Mesenchymal stem cell (in vitro differentiated cells and primary cell): ENCODE data around the gene DGKE.
A peak's percentile ranks its signal among the peaks of the same experiment; 100 is the strongest.

ENCODE experiments used
- DNase-seq: peaks from one replicate; pipeline ENCODE4 v3.0.0-alpha.2; 2013
- H2AFZ ChIP-seq: one replicate; pipeline ENCODE4 v1.6.1; 2013; ENCODE audit warnings: low read depth, mild to moderate bottlenecking, control low read depth, inconsistent platforms, low read length, moderate library complexity
- H2AK5ac ChIP-seq: 2 replicates; pipeline ENCODE4 v1.6.1; 2013; ENCODE audit warnings: low read length, moderate library complexity, mild to moderate bottlenecking, inconsistent platforms; ENCODE audit not compliant: severe bottlenecking
- H2BK120ac ChIP-seq: one replicate; pipeline ENCODE4 v1.6.1; 2013; ENCODE audit warnings: low read depth, mild to moderate bottlenecking, inconsistent platforms, low read length, moderate library complexity
- H2BK12ac ChIP-seq, 2 experiments: one replicate each; pipeline ENCODE4 v1.6.1; 2013; ENCODE audit warnings: inconsistent platforms in 2 of 2, low read length in 2 of 2, mild to moderate bottlenecking in 2 of 2, moderate library complexity in 2 of 2, control low read depth in 1 of 2
- H2BK15ac ChIP-seq: one replicate; pipeline ENCODE4 v1.6.1; 2013; ENCODE audit warnings: mild to moderate bottlenecking, low read depth, inconsistent platforms; ENCODE audit not compliant: poor library complexity, severe bottlenecking
- H2BK5ac ChIP-seq: 2 replicates; pipeline ENCODE4 v1.6.1; 2013; ENCODE audit warnings: low read depth, mild to moderate bottlenecking, low read length, control low read depth, inconsistent platforms; ENCODE audit not compliant: poor library complexity, severe bottlenecking
- H3K14ac ChIP-seq, 2 experiments: one replicate each; pipeline ENCODE4 v1.6.1; 2013; ENCODE audit warnings: inconsistent platforms in 2 of 2, low read length in 2 of 2, control low read depth in 1 of 2, mild to moderate bottlenecking in 1 of 2, moderate library complexity in 1 of 2
- H3K18ac ChIP-seq, 2 experiments: one replicate each; pipeline ENCODE4 v1.6.1; 2013; ENCODE audit warnings: inconsistent platforms in 2 of 2, low read length in 2 of 2, control low read depth in 1 of 2, low read depth in 1 of 2, mild to moderate bottlenecking in 1 of 2
- H3K23ac ChIP-seq, 2 experiments: one replicate each; pipeline ENCODE4 v1.6.1; 2013; ENCODE audit warnings: inconsistent platforms in 2 of 2, low read length in 2 of 2, mild to moderate bottlenecking in 2 of 2, moderate library complexity in 2 of 2, control low read depth in 1 of 2
- H3K27ac ChIP-seq: 2 replicates; pipeline ENCODE4 v1.5.1; 2013; ENCODE audit warnings: mild to moderate bottlenecking, moderate library complexity, low read length, control low read depth, inconsistent platforms; ENCODE audit not compliant: poor library complexity, severe bottlenecking
- H3K27me3 ChIP-seq, 2 experiments: 2 replicates each; pipeline versions ENCODE4 v1.6.1 to v1.7.0; 2013; ENCODE audit warnings: low read length in 2 of 2, mild to moderate bottlenecking in 2 of 2, moderate library complexity in 2 of 2, control low read depth in 1 of 2, inconsistent platforms in 1 of 2; ENCODE audit not compliant: control insufficient read depth in 1 of 2, insufficient read depth in 1 of 2
- H3K36me3 ChIP-seq, 2 experiments: 2 replicates each; pipeline versions ENCODE4 v1.6.1 to v1.7.0; 2013; ENCODE audit warnings: low read length in 2 of 2, control low read depth in 1 of 2, inconsistent platforms in 1 of 2, low read depth in 1 of 2, mild to moderate bottlenecking in 1 of 2; ENCODE audit not compliant: insufficient read depth in 2 of 2, control insufficient read depth in 1 of 2
- H3K4ac ChIP-seq, 2 experiments: one replicate each; pipeline ENCODE4 v1.6.1; 2013; ENCODE audit warnings: inconsistent platforms in 2 of 2, low read length in 2 of 2, mild to moderate bottlenecking in 2 of 2, moderate library complexity in 2 of 2, control low read depth in 1 of 2, low read depth in 1 of 2
- H3K4me1 ChIP-seq: 2 replicates; pipeline ENCODE4 v1.6.1; 2013; ENCODE audit warnings: low read depth, low read length, control low read depth; ENCODE audit not compliant: control insufficient read depth, insufficient read depth
- H3K4me2 ChIP-seq: 2 replicates; pipeline ENCODE4 v1.6.1; 2013; ENCODE audit warnings: low read length, mild to moderate bottlenecking, inconsistent platforms; ENCODE audit not compliant: poor library complexity, severe bottlenecking
- H3K4me3 ChIP-seq, 2 experiments: 2 replicates each; pipeline versions ENCODE4 v1.5.1 to v1.7.0; 2013; ENCODE audit warnings: low read length in 2 of 2, mild to moderate bottlenecking in 2 of 2, control low read depth in 1 of 2, low read depth in 1 of 2; ENCODE audit not compliant: insufficient read depth in 1 of 2
- H3K79me1 ChIP-seq: replicated peaks from 2 replicates; pipeline ENCODE4 v1.6.1; 2013; ENCODE audit warnings: mild to moderate bottlenecking, control low read depth, low read length, inconsistent platforms; ENCODE audit not compliant: poor library complexity, severe bottlenecking
- H3K9ac ChIP-seq: 2 replicates; pipeline ENCODE4 v1.7.0; 2013; ENCODE audit warnings: mild to moderate bottlenecking, low read length, moderate library complexity
- H3K9me3 ChIP-seq: 2 replicates; pipeline ENCODE4 v1.7.0; 2013; ENCODE audit warnings: mild to moderate bottlenecking, low read length; ENCODE audit not compliant: control insufficient read depth
- H4K8ac ChIP-seq: one replicate; pipeline ENCODE4 v1.6.1; 2013; ENCODE audit warnings: inconsistent platforms, mild to moderate bottlenecking, low read length, moderate library complexity
- H4K91ac ChIP-seq: one replicate; pipeline ENCODE4 v1.6.1; 2013; ENCODE audit warnings: mild to moderate bottlenecking, low read length, inconsistent platforms
- WGBS: methylation state at CpG from one replicate; pipeline ENCODE4 v1.1.7; 2013; ENCODE audit warnings: mixed read lengths; 5-methylcytosine and 5-hydroxymethylcytosine counted together

DGKE gene

DNA sequence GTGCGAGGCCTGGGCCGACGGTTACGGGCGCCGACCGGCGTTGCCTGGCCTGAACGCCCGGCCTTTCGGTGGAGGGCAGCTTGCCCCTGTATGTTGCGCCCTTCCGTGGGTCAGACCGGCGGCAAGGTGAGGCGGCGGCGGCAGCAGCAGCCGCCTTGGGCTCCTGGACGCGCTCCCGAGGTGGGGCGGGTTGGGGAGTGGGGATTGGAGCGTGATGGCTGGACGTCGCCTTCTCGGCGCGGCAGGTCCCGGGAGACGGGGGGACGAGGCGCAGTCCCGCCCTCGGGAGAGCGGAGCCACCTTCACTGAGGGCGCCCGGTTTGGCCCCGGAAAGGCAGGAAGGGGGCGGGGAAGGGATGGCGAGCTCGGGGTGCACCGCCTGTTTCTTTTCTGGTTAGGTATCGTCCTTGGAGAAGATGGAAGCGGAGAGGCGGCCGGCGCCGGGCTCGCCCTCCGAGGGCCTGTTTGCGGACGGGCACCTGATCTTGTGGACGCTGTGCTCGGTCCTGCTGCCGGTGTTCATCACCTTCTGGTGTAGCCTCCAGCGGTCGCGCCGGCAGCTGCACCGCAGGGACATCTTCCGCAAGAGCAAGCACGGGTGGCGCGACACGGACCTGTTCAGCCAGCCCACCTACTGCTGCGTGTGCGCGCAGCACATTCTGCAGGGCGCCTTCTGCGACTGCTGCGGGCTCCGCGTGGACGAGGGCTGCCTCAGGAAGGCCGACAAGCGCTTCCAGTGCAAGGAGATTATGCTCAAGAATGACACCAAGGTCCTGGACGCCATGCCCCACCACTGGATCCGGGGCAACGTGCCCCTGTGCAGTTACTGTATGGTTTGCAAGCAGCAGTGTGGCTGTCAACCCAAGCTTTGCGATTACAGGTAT is 671 bp downstream of the DGKE start:
- peak overlapping the region; percentile 95 for H2BK15ac ChIP-seq

DNA sequence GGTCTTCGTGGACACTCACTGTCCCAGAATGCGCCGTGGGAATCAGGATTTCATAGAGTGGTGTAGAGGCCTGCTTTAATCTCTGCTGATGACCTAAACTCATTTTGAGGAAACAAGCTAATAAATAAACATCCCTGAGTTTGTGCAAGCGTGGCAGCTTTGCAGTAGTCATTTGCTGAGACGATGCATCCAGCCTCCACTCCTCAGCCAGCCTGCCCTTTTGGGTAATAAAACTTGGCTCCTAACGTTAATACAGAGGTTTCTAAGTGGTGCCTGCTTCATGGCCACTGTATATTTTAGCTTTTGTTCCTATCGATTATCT is 1.3 kb downstream of the DGKE start:
- no peaks in the 10 kb centered on the region for H3K27me3 ChIP-seq
- H3K27ac ChIP-seq = no peak overlapping the region
- peak overlapping the region in 1 of 2 experiments; percentile 82 for H3K14ac ChIP-seq
- no peak for DNase-seq
- 36% methylated on average over 5 of the region's 7 CpGs for WGBS
- H2BK12ac ChIP-seq = no peak overlapping the region
- H3K4me2 ChIP-seq = peak overlapping the region; percentile 89
- no peak overlapping the region for H4K91ac ChIP-seq
- peak overlapping the region in 1 of 2 experiments; percentile 84 for H3K18ac ChIP-seq
- no peak overlapping the region for H2BK5ac ChIP-seq
- peak overlapping the region; percentile 62 to 82 for H3K4me3 ChIP-seq
- no peaks in the 10 kb centered on the region for H3K9me3 ChIP-seq
- H2AK5ac ChIP-seq = no peak overlapping the region
- no peak overlapping the region for H4K8ac ChIP-seq
- H3K4me1 ChIP-seq = peaks cover 22% of the 10 kb centered on the region
- H2BK120ac ChIP-seq = no peak overlapping the region
- H3K36me3 ChIP-seq = peaks cover 0 to under 1% of the 10 kb centered on the region in 2 experiments
- H3K23ac ChIP-seq = peak overlapping the region in 1 of 2 experiments; percentile 91
- no peak overlapping the region for H3K9ac ChIP-seq
- peaks cover 16% of the 10 kb centered on the region for H3K79me1 ChIP-seq
- peak overlapping the region; percentile 42 for H2AFZ ChIP-seq
- no peak overlapping the region for H2BK15ac ChIP-seq
- no peak overlapping the region for H3K4ac ChIP-seq

More for the DNA sequence above, 671 bp downstream of the DGKE start:
- no peaks in the 10 kb centered on the region for H3K36me3 ChIP-seq
- peak overlapping the region; percentile 73 to 98 for H3K18ac ChIP-seq
- H4K91ac ChIP-seq = peak overlapping the region; percentile 91
- no peak overlapping the region for H2AK5ac ChIP-seq
- peak overlapping the region; percentile 65 to 81 for H2BK12ac ChIP-seq
- peak overlapping the region; percentile 73 for H2BK120ac ChIP-seq
- H3K9me3 ChIP-seq = no peaks in the 10 kb centered on the region
- no peaks in the 10 kb centered on the region for H3K27me3 ChIP-seq
- peak overlapping the region; percentile 69 to 81 for H3K4ac ChIP-seq
- peaks cover 22% of the 10 kb centered on the region for H3K4me1 ChIP-seq
- H2BK5ac ChIP-seq = peak overlapping the region; percentile 49
- peak overlapping the region; percentile 62 to 82 for H3K4me3 ChIP-seq
- peak overlapping the region in 1 of 2 experiments; percentile 91 for H3K23ac ChIP-seq
- WGBS = 3% methylated on average over 58 of the region's 81 CpGs
- H2AFZ ChIP-seq = peak overlapping the region; percentile 89
- DNase-seq = peak; percentile 61
- H3K9ac ChIP-seq = peak overlapping the region; percentile 78
- peak overlapping the region; percentile 70 for H4K8ac ChIP-seq
- peak overlapping the region; percentile 89 for H3K4me2 ChIP-seq
- no peak overlapping the region for H3K27ac ChIP-seq
- H3K14ac ChIP-seq = peak overlapping the region in 1 of 2 experiments; percentile 91
- peaks cover 16% of the 10 kb centered on the region for H3K79me1 ChIP-seq

DNA sequence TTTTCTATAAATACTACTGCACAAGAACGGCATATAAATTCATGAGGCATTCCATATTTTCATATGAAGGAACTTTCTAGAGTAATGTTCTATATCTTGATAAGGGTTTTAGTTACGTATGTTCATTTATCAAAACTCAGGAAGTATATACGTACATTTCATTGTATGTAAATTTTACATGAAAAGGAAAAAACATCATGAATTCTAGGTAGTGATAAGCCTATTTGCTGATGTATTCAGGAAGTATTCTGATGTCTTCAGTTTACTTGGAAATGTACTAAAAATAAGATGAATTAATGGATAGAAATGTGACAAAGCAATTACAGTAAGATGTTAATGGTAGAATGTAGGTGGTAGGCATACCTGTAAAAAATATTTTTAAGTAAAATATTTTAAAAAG is 4.7 kb downstream of the DGKE start:
- peaks cover 11% of the 10 kb centered on the region for H3K4me1 ChIP-seq
- H4K91ac ChIP-seq = no peak overlapping the region
- no peak overlapping the region for H3K27ac ChIP-seq
- H2BK15ac ChIP-seq = no peak overlapping the region
- H3K27me3 ChIP-seq = no peaks in the 10 kb centered on the region
- no CpG with 5 or more reads among the region's 3 CpGs for WGBS
- no peak overlapping the region for H3K9ac ChIP-seq
- no peak overlapping the region for H3K4me2 ChIP-seq
- no peak overlapping the region for H2BK12ac ChIP-seq
- no peak overlapping the region for H3K4me3 ChIP-seq
- H2BK5ac ChIP-seq = no peak overlapping the region
- no peak overlapping the region for H2BK120ac ChIP-seq
- no peak overlapping the region for H3K18ac ChIP-seq
- peaks cover 13% of the 10 kb centered on the region for H3K79me1 ChIP-seq
- no peak overlapping the region for H2AK5ac ChIP-seq
- DNase-seq = no peak
- no peak overlapping the region for H3K4ac ChIP-seq
- H3K36me3 ChIP-seq = peaks cover 3% of the 10 kb centered on the region in 2 experiments
- no peak overlapping the region for H3K23ac ChIP-seq
- no peak overlapping the region for H3K14ac ChIP-seq
- no peak overlapping the region for H2AFZ ChIP-seq
- H3K9me3 ChIP-seq = no peaks in the 10 kb centered on the region
- no peak overlapping the region for H4K8ac ChIP-seq

DNA sequence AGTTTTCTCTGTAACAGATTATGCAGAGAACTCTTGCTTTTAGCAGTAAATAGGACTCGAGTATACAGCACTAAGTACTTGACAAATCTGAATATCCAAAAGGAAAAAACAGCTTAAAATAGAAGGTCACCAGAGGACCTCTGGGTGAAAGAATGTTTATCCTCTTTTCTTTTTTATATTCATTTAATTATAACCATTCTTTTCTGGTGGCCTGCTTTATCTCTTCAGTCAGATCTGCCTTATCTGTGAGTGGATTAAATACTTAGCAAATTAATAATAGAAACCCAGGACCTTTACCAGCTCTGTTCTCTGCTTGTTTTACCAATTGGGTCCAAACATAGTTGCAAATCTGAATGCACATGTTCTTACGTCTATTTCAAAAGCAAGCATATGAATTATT is 8.6 kb downstream of the DGKE start:
- no peak overlapping the region for H2AK5ac ChIP-seq
- peaks cover 3 to 6% of the 10 kb centered on the region in 2 experiments for H3K36me3 ChIP-seq
- no peak overlapping the region for H3K18ac ChIP-seq
- H3K27me3 ChIP-seq = no peaks in the 10 kb centered on the region
- H3K23ac ChIP-seq = no peak overlapping the region
- H2AFZ ChIP-seq = no peak overlapping the region
- no peak for DNase-seq
- no peak overlapping the region for H2BK120ac ChIP-seq
- H3K4me2 ChIP-seq = no peak overlapping the region
- no peak overlapping the region for H2BK5ac ChIP-seq
- H4K91ac ChIP-seq = no peak overlapping the region
- H3K27ac ChIP-seq = no peak overlapping the region
- H4K8ac ChIP-seq = no peak overlapping the region
- H3K79me1 ChIP-seq = peaks cover 4% of the 10 kb centered on the region
- H3K4me1 ChIP-seq = no peaks in the 10 kb centered on the region
- no peak overlapping the region for H3K14ac ChIP-seq
- H3K4me3 ChIP-seq = no peak overlapping the region
- WGBS = 100% methylated on average over 1 of the region's 2 CpGs
- H2BK15ac ChIP-seq = no peak overlapping the region
- no peak overlapping the region for H2BK12ac ChIP-seq
- H3K9ac ChIP-seq = no peak overlapping the region
- no peaks in the 10 kb centered on the region for H3K9me3 ChIP-seq
- no peak overlapping the region for H3K4ac ChIP-seq
